GM18508 (cell line): ENCODE measurements around the gene DHX15.
A peak's percentile ranks its signal among the peaks of the same experiment; 100 is the strongest.

ENCODE experiments used
- ATAC-seq: cut with Tn5 transposase; IDR thresholded peaks from one replicate; pipeline ENCODE4 v1.9.1; 2021; ENCODE audit warnings: moderate number of reproducible peaks; ENCODE audit not compliant: insufficient read depth, unreplicated experiment

The DHX15 gene

GRCh38 chr4:24496597-24496996 is 87.8 kb downstream of the DHX15 start:
- no peak for ATAC-seq

- no peak for ATAC-seq
Measured at GRCh38 chr4:24495388-24495787, 89.0 kb downstream of the DHX15 start.

- ATAC-seq, result no peak
Measured at GRCh38 chr4:24489870-24490269, 94.5 kb downstream of the DHX15 start.

GRCh38 chr4:24488399-24489164 is 95.8 kb downstream of the DHX15 start:
- peak; percentile 76 for ATAC-seq

GRCh38 chr4:24482871-24483270 is 101.5 kb downstream of the DHX15 start:
- ATAC-seq, result no peak

GRCh38 chr4:24477919-24478318 is 106.4 kb downstream of the DHX15 start:
- no peak for ATAC-seq
